Upper lobe of left lung (tissue), 6 donors: ENCODE measurements around the gene CDC25C. TPM values are rescaled to one million over a fixed set of nuclear protein-coding genes. Genes with fewer than 3 reads are reported as not detected.
A peak's percentile ranks its signal among the peaks of the same experiment; 100 is the strongest.

Experiments used
- ATAC-seq, 2 donors: fragments of 200-7000 bp; cut with Tn5 transposase; one replicate each; pipeline ENCODE4 v1.9.1; 2022; ENCODE audit warnings: mild to moderate bottlenecking in 2 of 2, moderate library complexity in 2 of 2; ENCODE audit not compliant: low FRiP score in 2 of 2
- DNase-seq, 2 donors: peaks; one replicate each; pipeline ENCODE4 v3.0.0-alpha.2; 2019 to 2020
- H3K27ac ChIP-seq, 4 donors: fragments of 200-600 bp; sonication (generic); one replicate each; pipeline ENCODE4 v1.5.1; 2016 to 2019
- H3K27me3 ChIP-seq, 4 donors: fragments of 200-600 bp; sonication (generic); one replicate each; pipeline ENCODE4 v1.5.1; 2017 to 2019
- H3K36me3 ChIP-seq, 4 donors: fragments of 200-600 bp; sonication (generic); one replicate each; pipeline ENCODE4 v1.5.1; 2016 to 2019
- H3K4me1 ChIP-seq, 4 donors: fragments of 200-600 bp; sonication (generic); one replicate each; pipeline ENCODE4 v1.5.1; 2018 to 2019
- H3K4me3 ChIP-seq, 4 donors: fragments of 200-600 bp; sonication (generic); one replicate each; pipeline ENCODE4 v1.5.1; 2017 to 2019; ENCODE audit warnings: mild to moderate bottlenecking in 2 of 4, moderate library complexity in 1 of 4
- H3K9me3 ChIP-seq, 4 donors: fragments of 200-600 bp; sonication (generic); one replicate each; pipeline ENCODE4 v1.5.1; 2018 to 2019
- EP300 ChIP-seq, 4 donors: sonication (generic); formaldehyde crosslinking; IDR thresholded peaks; one replicate each; pipeline ENCODE4 v1.5.1; 2017; ENCODE audit warnings: antibody characterized with exemption in 4 of 4, control low read depth in 2 of 4
- POLR2A ChIP-seq, 4 donors: fragments of 450-650 bp; IDR thresholded peaks; one replicate each; pipeline ENCODE4 v1.5.1; 2016 to 2017; ENCODE audit warnings: antibody characterized with exemption in 4 of 4, mild to moderate bottlenecking in 2 of 4
- POLR2AphosphoS5 ChIP-seq, 2 donors: sonication (generic); formaldehyde crosslinking; IDR thresholded peaks; one replicate each; pipeline ENCODE4 v1.5.1; 2017; ENCODE audit warnings: antibody characterized with exemption in 2 of 2
- WGBS, 2 donors: methylation state at CpG; one replicate each; pipeline ENCODE4 v1.1.5; 2017 to 2018; 5-methylcytosine and 5-hydroxymethylcytosine counted together
- total RNA-seq, 6 donors: library from RNA; depleted of rRNA in 4 of 6; stranded (reverse); fragments of >200 nt in 4 of 6; gene quantifications; one replicate each; pipeline versions ENCODE4 v1.1.0 to v1.2.1, GENCODE V29; 2016 to 2021
- TF ChIP-seq, protein P1 (sequence below), 6 experiments: fragments of 450-650 bp in 4 of 6; fragments of 200-600 bp in 2 of 6; sonication (generic) in 2 of 6; IDR thresholded peaks; one replicate each; pipeline ENCODE4 v1.5.1; 2016 to 2019; ENCODE audit warnings: antibody characterized with exemption in 6 of 6
- donor health status: DM: no; HTN: no; CAD: no; lungs with moderate emphysema.
- donor health status: DM: no; HTN: yes; CAD: no; lungs with severe emphysema.

The CDC25C gene
- total RNA-seq, 6 donors from 2014 or later, result 0.37 to 0.67 (median 0.54) TPM; not detected in 2

- DNase-seq (no peak), ATAC-seq (no peak)
Observed at GRCh38 chr5:138245717-138246116, 85.9 kb downstream of the CDC25C start.

GRCh38 chr5:138243794-138244193 is 87.8 kb downstream of the CDC25C start:
- Histone ChIP-seq H3K27me3 (peaks cover 0 to 6% (median 0%) of the 10 kb centered on the region in 4 donors), H3K27ac (no peak overlapping the region), H3K4me3 (no peak overlapping the region), H3K9me3 (no peaks in the 10 kb centered on the region), H3K36me3 (no peaks in the 10 kb centered on the region), H3K4me1 (peaks cover 9 to 13% (median 11%) of the 10 kb centered on the region in 4 donors)
- ATAC-seq (no peak), DNase-seq (no peak)
- WGBS, 2 donors, result 68 to 81% methylated on average over 2 of the region's 2 CpGs
- TF ChIP-seq, protein P1, sequence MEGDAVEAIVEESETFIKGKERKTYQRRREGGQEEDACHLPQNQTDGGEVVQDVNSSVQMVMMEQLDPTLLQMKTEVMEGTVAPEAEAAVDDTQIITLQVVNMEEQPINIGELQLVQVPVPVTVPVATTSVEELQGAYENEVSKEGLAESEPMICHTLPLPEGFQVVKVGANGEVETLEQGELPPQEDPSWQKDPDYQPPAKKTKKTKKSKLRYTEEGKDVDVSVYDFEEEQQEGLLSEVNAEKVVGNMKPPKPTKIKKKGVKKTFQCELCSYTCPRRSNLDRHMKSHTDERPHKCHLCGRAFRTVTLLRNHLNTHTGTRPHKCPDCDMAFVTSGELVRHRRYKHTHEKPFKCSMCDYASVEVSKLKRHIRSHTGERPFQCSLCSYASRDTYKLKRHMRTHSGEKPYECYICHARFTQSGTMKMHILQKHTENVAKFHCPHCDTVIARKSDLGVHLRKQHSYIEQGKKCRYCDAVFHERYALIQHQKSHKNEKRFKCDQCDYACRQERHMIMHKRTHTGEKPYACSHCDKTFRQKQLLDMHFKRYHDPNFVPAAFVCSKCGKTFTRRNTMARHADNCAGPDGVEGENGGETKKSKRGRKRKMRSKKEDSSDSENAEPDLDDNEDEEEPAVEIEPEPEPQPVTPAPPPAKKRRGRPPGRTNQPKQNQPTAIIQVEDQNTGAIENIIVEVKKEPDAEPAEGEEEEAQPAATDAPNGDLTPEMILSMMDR (IDR thresholded peaks at IDR 0.05), result no peak
- TF ChIP-seq POLR2AphosphoS5 (IDR thresholded peaks at IDR 0.05), result no peak
- TF ChIP-seq EP300 (IDR thresholded peaks at IDR 0.05), result no peak
- TF ChIP-seq POLR2A (IDR thresholded peaks at IDR 0.05), result no peak

More at GRCh38 chr5:138245717-138246116, 85.9 kb downstream of the CDC25C start:
- no peak for TF ChIP-seq EP300 (IDR thresholded peaks at IDR 0.05)
- TF ChIP-seq POLR2AphosphoS5 (IDR thresholded peaks at IDR 0.05), result peak in 1 of 2 donors; percentile 9
- peaks cover 0 to 6% (median 0%) of the 10 kb centered on the region in 4 donors for H3K27me3 ChIP-seq
- H3K36me3 ChIP-seq, result no peaks in the 10 kb centered on the region
- 57% methylated on average over 1 of the region's 1 CpG; no CpG with 5 or more reads in 1 of the 2 donors for WGBS, 2 donors
- H3K9me3 ChIP-seq, result no peaks in the 10 kb centered on the region
- H3K27ac ChIP-seq, result no peak overlapping the region
- H3K4me1 ChIP-seq, result peaks cover 9 to 13% (median 11%) of the 10 kb centered on the region in 4 donors
- no peak overlapping the region for H3K4me3 ChIP-seq

- peaks cover 9 to 13% (median 11%) of the 10 kb centered on the region in 4 donors for H3K4me1 ChIP-seq
- no peaks in the 10 kb centered on the region for H3K36me3 ChIP-seq
- peaks cover 0 to 6% (median 0%) of the 10 kb centered on the region in 4 donors for H3K27me3 ChIP-seq
- TF ChIP-seq, protein P1 (IDR thresholded peaks at IDR 0.05), result no peak
- no peak for TF ChIP-seq POLR2AphosphoS5 (IDR thresholded peaks at IDR 0.05)
- TF ChIP-seq EP300 (IDR thresholded peaks at IDR 0.05), result no peak
- TF ChIP-seq POLR2A (IDR thresholded peaks at IDR 0.05), result no peak
- H3K27ac ChIP-seq, result no peak overlapping the region
- ATAC-seq (peak; percentile 62 to 79), DNase-seq (peak; percentile 26 to 87)
- WGBS, 2 donors, result 4% methylated on average over 21 to 61 of the region's 67 CpGs
- H3K4me3 ChIP-seq, result peak overlapping the region; percentile 35 to 50 (median 40)
- H3K9me3 ChIP-seq, result no peaks in the 10 kb centered on the region
Observed at GRCh38 chr5:138241688-138242571, 89.7 kb downstream of the CDC25C start.

DNA sequence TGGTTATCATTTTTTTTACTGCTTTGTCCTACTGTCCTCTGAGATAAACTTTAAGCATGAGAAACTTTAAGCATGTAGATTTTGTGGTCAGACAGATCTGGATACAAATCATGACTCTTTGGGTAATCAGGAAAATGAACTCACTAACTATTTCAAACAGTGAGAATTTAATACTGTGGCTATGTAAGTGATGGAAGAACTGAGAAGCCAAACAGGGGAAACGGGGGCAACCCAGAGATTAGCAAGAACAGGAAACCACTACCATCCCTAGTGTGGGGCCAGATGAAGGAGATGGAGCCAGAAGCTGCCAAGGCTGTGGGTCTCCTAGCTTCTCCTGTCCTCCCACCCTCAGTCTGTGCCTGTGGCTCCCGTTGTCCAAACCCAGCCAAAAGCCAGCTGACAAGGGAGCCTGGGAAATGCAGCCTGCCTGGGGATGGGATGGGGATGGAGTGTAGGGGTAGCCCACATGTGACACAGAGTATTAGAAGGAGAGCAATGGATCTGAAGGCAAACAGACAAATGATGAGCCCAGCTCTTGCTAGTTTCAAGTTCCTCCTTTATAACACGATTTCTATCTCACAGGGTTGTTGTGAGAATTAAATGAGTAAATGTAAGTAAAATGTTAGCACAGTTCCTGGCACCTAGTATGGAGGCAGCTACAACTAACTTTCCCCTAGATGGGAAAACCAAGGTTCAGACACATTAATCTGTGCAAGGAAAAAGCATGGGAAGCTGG is 90.8 kb downstream of the CDC25C start:
- ATAC-seq (no peak), DNase-seq (no peak)
- peaks cover 9 to 13% (median 11%) of the 10 kb centered on the region in 4 donors for H3K4me1 ChIP-seq
- 52 to 54% methylated on average over 3 of the region's 3 CpGs for WGBS, 2 donors
- H3K27me3 ChIP-seq, result peaks cover 0 to 6% (median 0%) of the 10 kb centered on the region in 4 donors
- no peaks in the 10 kb centered on the region for H3K9me3 ChIP-seq
- H3K4me3 ChIP-seq, result no peak overlapping the region
- H3K36me3 ChIP-seq, result no peaks in the 10 kb centered on the region
- no peak overlapping the region for H3K27ac ChIP-seq
- TF ChIP-seq, protein P1 (IDR thresholded peaks at IDR 0.05), result no peak
- TF ChIP-seq POLR2AphosphoS5 (IDR thresholded peaks at IDR 0.05) (no peak), POLR2A (IDR thresholded peaks at IDR 0.05) (no peak), EP300 (IDR thresholded peaks at IDR 0.05) (no peak)

DNA sequence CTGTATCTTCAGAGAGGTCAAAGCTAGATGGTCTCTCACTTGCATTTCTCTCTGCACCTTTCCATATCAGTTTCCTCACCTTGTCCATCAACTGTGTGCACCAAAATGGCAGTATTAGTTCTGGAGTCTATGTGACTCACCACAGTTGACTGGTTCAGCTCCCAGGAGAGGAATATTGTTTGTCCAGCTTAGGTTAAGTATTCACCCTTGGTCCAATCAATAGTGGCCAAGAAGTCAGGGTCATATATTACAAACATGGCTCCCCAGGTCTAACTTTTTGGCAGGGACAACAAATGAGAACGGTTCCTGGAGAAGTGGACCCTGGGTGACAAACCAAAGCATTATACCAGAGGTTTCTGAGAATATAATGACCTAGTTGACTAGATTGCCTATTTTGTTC is 93.6 kb downstream of the CDC25C start:
- Histone ChIP-seq H3K4me3 (no peak overlapping the region), H3K4me1 (peaks cover 9 to 13% (median 11%) of the 10 kb centered on the region in 4 donors), H3K36me3 (no peaks in the 10 kb centered on the region), H3K9me3 (no peaks in the 10 kb centered on the region), H3K27me3 (peaks cover 0 to 6% (median 0%) of the 10 kb centered on the region in 4 donors), H3K27ac (no peak overlapping the region)
- 83 to 100% methylated on average over 1 of the region's 1 CpG for WGBS, 2 donors
- ATAC-seq (no peak), DNase-seq (no peak)
- TF ChIP-seq POLR2AphosphoS5 (IDR thresholded peaks at IDR 0.05) (no peak), EP300 (IDR thresholded peaks at IDR 0.05) (no peak), POLR2A (IDR thresholded peaks at IDR 0.05) (no peak)
- TF ChIP-seq, protein P1 (IDR thresholded peaks at IDR 0.05), result no peak
